Mononuclear cell (primary cell): Measurements from ENCODE around the gene HTT-AS. TPM values are rescaled to one million over a fixed set of nuclear protein-coding genes. Genes with fewer than 3 reads are reported as not detected.
"Not testable (repeated sequence)": the region's sequence is repeated elsewhere in the genome, so short reads cannot be mapped to it uniquely, and the experiment has no call there.

Source experiments
- H3K27me3 ChIP-seq: 2 replicates; pipeline ENCODE4 v1.6.0; 2011; ENCODE audit warnings: low read length, control low read depth; ENCODE audit not compliant: insufficient read depth
- H3K4me1 ChIP-seq: 2 replicates; pipeline ENCODE4 v1.5.1; 2011; ENCODE audit warnings: mild to moderate bottlenecking, low read length, control low read depth; ENCODE audit not compliant: insufficient read depth
- H3K4me3 ChIP-seq: 2 replicates; pipeline ENCODE4 v1.5.1; 2011; ENCODE audit warnings: mild to moderate bottlenecking, low read length, moderate library complexity
- H3K9me3 ChIP-seq: 2 replicates; pipeline ENCODE4 v1.5.1; 2011; ENCODE audit warnings: low read depth, mild to moderate bottlenecking, control low read depth, low read length
- total RNA-seq: library from RNA; depleted of rRNA; stranded (reverse); fragments of >200 nt; gene quantifications from one replicate; pipeline ENCODE4 v1.2.3, GENCODE V29; 2012

HTT-AS gene
- total RNA-seq, 1 donor = not detected

- Histone ChIP-seq H3K27me3 (no peaks in the 10 kb centered on the region), H3K4me3 (peak overlapping the region; percentile 43), H3K4me1 (peaks cover 41% of the 10 kb centered on the region), H3K9me3 (no peaks in the 10 kb centered on the region)
Measured at GRCh38 chr4:3073158-3074077, 920 bp downstream of the HTT-AS start.

GRCh38 chr4:3071811-3072210 lies 2.5 kb downstream of the HTT-AS start:
- H3K4me1 ChIP-seq = peaks cover 25% of the 10 kb centered on the region
- no peaks in the 10 kb centered on the region for H3K27me3 ChIP-seq
- no peak overlapping the region for H3K4me3 ChIP-seq

GRCh38 chr4:3070709-3071500 lies 3.4 kb downstream of the HTT-AS start:
- no peaks in the 10 kb centered on the region for H3K27me3 ChIP-seq
- no peak overlapping the region for H3K4me3 ChIP-seq
- no peaks in the 10 kb centered on the region for H3K9me3 ChIP-seq
- H3K4me1 ChIP-seq = peaks cover 15% of the 10 kb centered on the region

More at GRCh38 chr4:3071811-3072210, 2.5 kb downstream of the HTT-AS start:
- no peaks in the 10 kb centered on the region for H3K9me3 ChIP-seq

- Histone ChIP-seq H3K4me1 (peaks cover 7% of the 10 kb centered on the region), H3K9me3 (no peaks in the 10 kb centered on the region), H3K27me3 (no peaks in the 10 kb centered on the region), H3K4me3 (no peak overlapping the region)
Measured at GRCh38 chr4:3069661-3070199, 4.6 kb downstream of the HTT-AS start.

GRCh38 chr4:3067473-3068001 lies 6.8 kb downstream of the HTT-AS start:
- Histone ChIP-seq H3K27me3 (no peaks in the 10 kb centered on the region), H3K9me3 (no peaks in the 10 kb centered on the region), H3K4me3 (no peak overlapping the region), H3K4me1 (no peaks in the 10 kb centered on the region)

GRCh38 chr4:3066836-3067400 lies 7.4 kb downstream of the HTT-AS start:
- Histone ChIP-seq H3K9me3 (no peaks in the 10 kb centered on the region), H3K4me1 (no peaks in the 10 kb centered on the region), H3K4me3 (no peak overlapping the region), H3K27me3 (no peaks in the 10 kb centered on the region)

GRCh38 chr4:3065551-3065950 lies 8.8 kb downstream of the HTT-AS start:
- peaks cover 9% of the 10 kb centered on the region for H3K4me1 ChIP-seq
- H3K9me3 ChIP-seq = no peaks in the 10 kb centered on the region

GRCh38 chr4:3062471-3062870 lies 11.9 kb downstream of the HTT-AS start:
- no peak overlapping the region for H3K4me3 ChIP-seq
- peaks cover 36% of the 10 kb centered on the region for H3K4me1 ChIP-seq
- no peaks in the 10 kb centered on the region for H3K27me3 ChIP-seq
- H3K9me3 ChIP-seq = no peaks in the 10 kb centered on the region

More at GRCh38 chr4:3065551-3065950, 8.8 kb downstream of the HTT-AS start:
- Histone ChIP-seq H3K27me3 (no peaks in the 10 kb centered on the region), H3K4me3 (no peak overlapping the region)

GRCh38 chr4:3060946-3061345 lies 13.4 kb downstream of the HTT-AS start:
- no peaks in the 10 kb centered on the region for H3K27me3 ChIP-seq
- peaks cover 36% of the 10 kb centered on the region for H3K4me1 ChIP-seq
- H3K9me3 ChIP-seq = peaks cover 6% of the 10 kb centered on the region
- no peak overlapping the region for H3K4me3 ChIP-seq

GRCh38 chr4:3059943-3060342 lies 14.4 kb downstream of the HTT-AS start:
- H3K4me1 ChIP-seq = peaks cover 36% of the 10 kb centered on the region

GRCh38 chr4:3054169-3054759 lies 20.1 kb downstream of the HTT-AS start:
- H3K4me3 ChIP-seq = no peak overlapping the region
- H3K27me3 ChIP-seq = no peaks in the 10 kb centered on the region
- H3K9me3 ChIP-seq = peaks cover 11% of the 10 kb centered on the region
- H3K4me1 ChIP-seq = peaks cover 15% of the 10 kb centered on the region

More at GRCh38 chr4:3059943-3060342, 14.4 kb downstream of the HTT-AS start:
- Histone ChIP-seq H3K9me3 (peaks cover 11% of the 10 kb centered on the region), H3K27me3 (no peaks in the 10 kb centered on the region), H3K4me3 (no peak overlapping the region)

GRCh38 chr4:3051141-3051897 lies 23.0 kb downstream of the HTT-AS start:
- not testable (repeated sequence) for H3K9me3 ChIP-seq, H3K4me3 ChIP-seq, H3K27me3 ChIP-seq
- peaks cover 19% of the 10 kb centered on the region for H3K4me1 ChIP-seq

GRCh38 chr4:3047464-3048286 lies 26.7 kb downstream of the HTT-AS start:
- H3K9me3 ChIP-seq = no peaks in the 10 kb centered on the region
- no peaks in the 10 kb centered on the region for H3K27me3 ChIP-seq
- H3K4me3 ChIP-seq = peak overlapping the region; percentile 16
- H3K4me1 ChIP-seq = peaks cover 46% of the 10 kb centered on the region
